ENCODE measurements around the gene APOL1. TPM values are rescaled to one million over a fixed set of nuclear protein-coding genes. Genes with fewer than 3 reads are reported as not detected.
"Not testable (repeated sequence)": the region's sequence is repeated elsewhere in the genome, so short reads cannot be mapped to it uniquely, and the experiment has no call there.

Gene APOL1
- total and polyA plus RNA-seq, 9 of the 15 experiments (the other 6 are each of a cell fraction or from before 2014, with no cell fraction given) = 2.5 to 9.7 (median 5.6) TPM

DNA sequence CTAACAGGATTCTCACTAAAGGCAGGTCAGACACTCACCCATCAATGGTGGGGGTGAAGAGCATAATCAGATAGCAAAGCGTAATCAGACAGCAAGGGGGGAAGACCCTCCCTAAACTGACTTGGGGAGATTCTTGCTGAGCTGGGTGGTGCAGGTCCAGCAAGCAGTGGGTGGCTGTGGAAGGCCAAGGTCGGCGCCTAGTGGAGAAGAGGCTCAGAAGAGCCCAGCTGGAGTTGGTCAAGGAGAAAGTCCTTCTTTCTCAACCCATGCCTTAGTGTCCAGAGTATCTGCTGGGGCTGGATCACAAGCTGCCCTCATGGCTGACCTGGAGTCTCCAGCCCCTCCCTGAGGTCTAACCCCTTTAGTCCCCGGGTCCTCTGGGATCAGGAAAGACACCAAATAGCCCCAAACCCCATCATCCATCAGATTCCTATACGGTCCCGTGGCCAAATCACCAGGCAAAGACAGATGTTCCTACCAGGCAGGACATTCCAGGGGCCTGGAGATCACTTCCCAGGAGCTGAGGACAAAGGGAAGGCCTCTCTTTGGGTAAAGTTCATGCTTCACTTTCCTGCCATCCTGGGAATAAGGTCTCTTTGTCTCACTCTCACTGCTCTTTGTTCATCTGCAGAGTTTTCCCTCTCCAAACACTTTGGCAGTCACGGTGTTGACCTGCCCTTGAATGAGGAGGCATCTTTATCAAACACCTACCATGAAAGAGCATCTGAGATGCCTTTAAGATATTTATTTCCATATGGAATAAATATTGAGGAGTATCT lies 11.1 kb downstream of the APOL1 start:
- H4K20me1 ChIP-seq (replicated peaks; ENCODE audit: control insufficient read depth, insufficient read depth, low read length); H3K79me2 ChIP-seq (ENCODE audit: control insufficient read depth, insufficient read depth, low read length); H3K27me3 ChIP-seq (ENCODE audit: control insufficient read depth in 2 of 2, insufficient read depth in 2 of 2, low read length in 2 of 2); in situ Hi-C loops (cut with MboI); intact Hi-C loops (cut with micrococcal nuclease); H2AFZ ChIP-seq (ENCODE audit: low read depth, low read length); H3K9ac ChIP-seq (ENCODE audit: insufficient read depth in 1 of 2, low read depth in 2 of 2, low read length in 2 of 2); H3K4me2 ChIP-seq (ENCODE audit: insufficient read depth, low read length); H3K9me3 ChIP-seq (replicated peaks; ENCODE audit: control insufficient read depth, insufficient read depth, low read depth, low read length); H3K9me1 ChIP-seq (ENCODE audit: control insufficient read depth, insufficient read depth, low read length); H3K27ac ChIP-seq (ENCODE audit: extremely low read depth, low read depth, low read length); H3K4me3 ChIP-seq; POLR2A ChIA-PET; BruUV-seq (replicated peaks); CTCF ChIA-PET (ENCODE audit: low intra/inter-chr PET ratio): not testable (repeated sequence)
- ATAC-seq (peak; percentile 53; the same call in 2 of the 3 replicates), FAIRE-seq (peak; percentile 70), DNase-seq (ENCODE audit: extremely low read depth in 1 of 4, low spot score in 3 of 4) (peak in 1 of 4 experiments; percentile 41)
- H3K4me1 ChIP-seq (replicated peaks in 1 of 2; ENCODE audit: control insufficient read depth in 2 of 2, insufficient read depth in 2 of 2, low read length in 2 of 2) = peaks cover 5 to 14% of the 10 kb centered on the region in 2 experiments; a peak in 4 of 5 replicates
- TF ChIP-seq, protein P1, sequence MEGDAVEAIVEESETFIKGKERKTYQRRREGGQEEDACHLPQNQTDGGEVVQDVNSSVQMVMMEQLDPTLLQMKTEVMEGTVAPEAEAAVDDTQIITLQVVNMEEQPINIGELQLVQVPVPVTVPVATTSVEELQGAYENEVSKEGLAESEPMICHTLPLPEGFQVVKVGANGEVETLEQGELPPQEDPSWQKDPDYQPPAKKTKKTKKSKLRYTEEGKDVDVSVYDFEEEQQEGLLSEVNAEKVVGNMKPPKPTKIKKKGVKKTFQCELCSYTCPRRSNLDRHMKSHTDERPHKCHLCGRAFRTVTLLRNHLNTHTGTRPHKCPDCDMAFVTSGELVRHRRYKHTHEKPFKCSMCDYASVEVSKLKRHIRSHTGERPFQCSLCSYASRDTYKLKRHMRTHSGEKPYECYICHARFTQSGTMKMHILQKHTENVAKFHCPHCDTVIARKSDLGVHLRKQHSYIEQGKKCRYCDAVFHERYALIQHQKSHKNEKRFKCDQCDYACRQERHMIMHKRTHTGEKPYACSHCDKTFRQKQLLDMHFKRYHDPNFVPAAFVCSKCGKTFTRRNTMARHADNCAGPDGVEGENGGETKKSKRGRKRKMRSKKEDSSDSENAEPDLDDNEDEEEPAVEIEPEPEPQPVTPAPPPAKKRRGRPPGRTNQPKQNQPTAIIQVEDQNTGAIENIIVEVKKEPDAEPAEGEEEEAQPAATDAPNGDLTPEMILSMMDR (IDR thresholded peaks at IDR 0.05 in 2 of 3, conservative IDR thresholded peaks at IDR 0.05 in 1 of 3; ENCODE audit: insufficient read depth in 2 of 3, low read depth in 1 of 3, low read length in 3 of 3) = peak in 1 of 3 experiments; percentile 5; a peak in 1 of 6 replicates
- TF ChIP-seq RAD21 (CRISPR knock-in tag; conservative IDR thresholded peaks at IDR 0.05 in 1 of 2, IDR thresholded peaks at IDR 0.05 in 1 of 2) = peak in 1 of 2 experiments; percentile 16; a peak in 1 of 4 replicates
- WGBS (ENCODE audit: insufficient coverage, low coverage, missing lambda C conversion rate) = 57% methylated on average over 6 of the region's 7 CpGs
- peaks cover 25% of the 10 kb centered on the region; the same call in 1 of the 3 replicates for H3K36me3 ChIP-seq (ENCODE audit: control insufficient read depth, insufficient read depth, low read length)

All from K562 (cell line).